SK-N-SH treated with all-trans-retinoic acid at 6 μM for 48 hours (cell line): ENCODE measurements around the gene ADGRV1.

ENCODE experiments used
- ATAC-seq: fragments of 200-7000 bp; cut with Tn5 transposase; 3 replicates; pipeline ENCODE4 v1.9.1; 2020; ENCODE audit warnings: mild to moderate bottlenecking, moderate library complexity
- ARNTL ChIP-seq: fragments of 450-650 bp; formaldehyde crosslinking; IDR thresholded peaks from 2 replicates; pipeline ENCODE4 v1.5.0; 2020; ENCODE audit warnings: low read depth, mild to moderate bottlenecking, moderate library complexity, borderline replicate concordance
- BACH2 ChIP-seq: fragments of 250-450 bp; sonication (Bioruptor Pico); IDR thresholded peaks from 2 replicates; pipeline ENCODE4 v1.9.0; 2021; ENCODE audit warnings: mild to moderate bottlenecking, borderline replicate concordance
- CREB5 ChIP-seq: fragments of 250-450 bp; sonication (Bioruptor Pico); IDR thresholded peaks from 2 replicates; pipeline ENCODE4 v1.5.1; 2020; ENCODE audit warnings: low read depth, mild to moderate bottlenecking, moderate library complexity
- CSDC2 ChIP-seq: fragments of 250-450 bp; sonication (Bioruptor Pico); IDR thresholded peaks from 2 replicates; pipeline ENCODE4 v1.5.0; 2020; ENCODE audit warnings: mild to moderate bottlenecking, moderate library complexity
- ESRRG ChIP-seq: fragments of 250-450 bp; sonication (Bioruptor Pico); IDR thresholded peaks from 2 replicates; pipeline ENCODE4 v1.6.1; 2021; ENCODE audit warnings: mild to moderate bottlenecking
- GLIS3 ChIP-seq: fragments of 250-450 bp; sonication (Bioruptor Pico); IDR thresholded peaks from 2 replicates; pipeline ENCODE4 v1.5.0; 2020; ENCODE audit warnings: mild to moderate bottlenecking, moderate library complexity
- ISL1 ChIP-seq: fragments of 250-450 bp; sonication (Bioruptor Pico); IDR thresholded peaks from 2 replicates; pipeline ENCODE4 v2.1.2; 2022; ENCODE audit warnings: mild to moderate bottlenecking, moderate library complexity
- OSR1 ChIP-seq: fragments of 250-450 bp; sonication (Bioruptor Pico); IDR thresholded peaks from 2 replicates; pipeline ENCODE4 v1.8.0; 2022; ENCODE audit warnings: moderate library complexity, mild to moderate bottlenecking, inconsistent platforms
- POU6F1 ChIP-seq: fragments of 250-450 bp; sonication (Bioruptor Pico); IDR thresholded peaks from 2 replicates; pipeline ENCODE4 v1.8.0; 2021; ENCODE audit warnings: low read depth, mild to moderate bottlenecking, moderate library complexity, borderline replicate concordance
- PPARA ChIP-seq: fragments of 250-450 bp; sonication (Bioruptor Pico); IDR thresholded peaks from 2 replicates; pipeline ENCODE4 v1.5.0; 2020; ENCODE audit warnings: mild to moderate bottlenecking, borderline replicate concordance
- RARB ChIP-seq: fragments of 250-450 bp; sonication (Bioruptor Pico); IDR thresholded peaks from 2 replicates; pipeline ENCODE4 v1.8.0; 2021; ENCODE audit warnings: mild to moderate bottlenecking, moderate library complexity
- TCF4 ChIP-seq: fragments of 250-450 bp; sonication (Bioruptor Pico); IDR thresholded peaks from 2 replicates; pipeline ENCODE4 v1.8.0; 2021; ENCODE audit warnings: mild to moderate bottlenecking, moderate library complexity, borderline replicate concordance
- TOX ChIP-seq: fragments of 250-450 bp; sonication (Bioruptor Pico); IDR thresholded peaks from 2 replicates; pipeline ENCODE4 v1.8.0; 2021; ENCODE audit warnings: mild to moderate bottlenecking, moderate library complexity, borderline replicate concordance
- TSHZ2 ChIP-seq: fragments of 250-450 bp; sonication (Bioruptor Pico); IDR thresholded peaks from 2 replicates; pipeline ENCODE4 v1.5.0; 2020; ENCODE audit warnings: mild to moderate bottlenecking, moderate library complexity
- ZC3H10 ChIP-seq: fragments of 250-450 bp; sonication (Bioruptor Pico); IDR thresholded peaks from 2 replicates; pipeline ENCODE4 v1.5.1; 2021; ENCODE audit warnings: mild to moderate bottlenecking, moderate library complexity
- ZFP3 ChIP-seq: fragments of 250-450 bp; sonication (Bioruptor Pico); IDR thresholded peaks from 2 replicates; pipeline ENCODE4 v1.5.0; 2020; ENCODE audit warnings: mild to moderate bottlenecking, moderate library complexity
- ZFP30 ChIP-seq: fragments of 450-650 bp; formaldehyde crosslinking; IDR thresholded peaks from 2 replicates; pipeline ENCODE4 v1.5.0; 2022; ENCODE audit warnings: mild to moderate bottlenecking, moderate library complexity
- ZNF565 ChIP-seq: fragments of 450-650 bp; formaldehyde crosslinking; conservative IDR thresholded peaks from 2 replicates; pipeline ENCODE4 v1.5.0; 2020; ENCODE audit warnings: low read depth, mild to moderate bottlenecking, moderate library complexity
- ZNF70 ChIP-seq: fragments of 450-650 bp; formaldehyde crosslinking; IDR thresholded peaks from 2 replicates; pipeline ENCODE4 v1.5.0; 2020; ENCODE audit warnings: mild to moderate bottlenecking, moderate library complexity
- ZNF8 ChIP-seq: fragments of 450-650 bp; formaldehyde crosslinking; IDR thresholded peaks from 2 replicates; pipeline ENCODE4 v1.5.0; 2020; ENCODE audit warnings: mild to moderate bottlenecking, moderate library complexity
- TF ChIP-seq, protein P1 (sequence below): fragments of 250-450 bp; sonication (Bioruptor Pico); IDR thresholded peaks from 2 replicates; pipeline ENCODE4 v1.8.0; 2020; ENCODE audit warnings: mild to moderate bottlenecking, moderate library complexity, borderline replicate concordance

ADGRV1 gene

DNA sequence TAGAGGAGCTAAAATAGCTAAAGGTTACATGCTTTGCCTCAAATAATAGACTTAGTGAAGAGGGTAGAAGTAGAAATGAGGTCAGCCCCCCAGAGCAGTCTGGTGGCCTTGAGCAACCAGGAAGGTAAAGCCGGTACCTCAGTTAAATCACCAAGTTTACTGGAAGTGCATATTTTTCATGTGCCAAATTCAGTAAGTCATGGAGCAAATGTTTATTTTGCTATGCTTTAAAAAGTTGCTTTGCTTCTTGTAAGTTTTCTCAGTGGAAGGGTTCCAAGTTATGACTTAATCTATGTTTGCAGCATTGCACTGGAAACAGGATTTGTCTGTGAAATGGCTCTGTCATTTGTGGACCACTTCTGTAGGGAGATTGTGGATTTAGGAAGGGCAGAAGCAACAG is 567.9 kb downstream of the ADGRV1 start:
- ATAC-seq: peak; percentile 34
- TF ChIP-seq OSR1 (no peak), TOX (CRISPR knock-in tag) (no peak), GLIS3 (CRISPR knock-in tag) (no peak), ZFP30 (CRISPR knock-in tag) (no peak), CREB5 (CRISPR knock-in tag) (no peak)

DNA sequence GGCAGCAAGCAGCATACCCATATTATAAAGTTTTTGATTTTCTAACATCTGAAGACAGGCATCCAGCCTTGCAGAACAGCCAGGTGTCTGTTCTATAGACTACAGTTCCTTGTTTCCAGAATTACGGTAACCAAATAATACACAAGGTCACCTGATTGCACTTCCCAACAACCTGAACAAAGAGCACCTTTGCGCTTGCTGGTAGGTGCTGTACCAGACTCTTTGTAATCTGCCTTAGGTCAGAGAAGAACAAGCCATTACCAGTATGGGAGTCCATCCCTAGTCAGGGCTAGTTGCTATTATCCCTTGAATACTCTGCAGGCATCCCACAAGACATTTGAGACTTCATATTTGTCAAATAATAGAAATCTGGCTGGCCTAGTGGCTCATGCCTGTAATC is 568.3 kb downstream of the ADGRV1 start:
- ATAC-seq: no peak
- TF ChIP-seq ZFP3 (CRISPR knock-in tag): no peak
- no peak for TF ChIP-seq CSDC2 (CRISPR knock-in tag)
- TF ChIP-seq, protein P1, sequence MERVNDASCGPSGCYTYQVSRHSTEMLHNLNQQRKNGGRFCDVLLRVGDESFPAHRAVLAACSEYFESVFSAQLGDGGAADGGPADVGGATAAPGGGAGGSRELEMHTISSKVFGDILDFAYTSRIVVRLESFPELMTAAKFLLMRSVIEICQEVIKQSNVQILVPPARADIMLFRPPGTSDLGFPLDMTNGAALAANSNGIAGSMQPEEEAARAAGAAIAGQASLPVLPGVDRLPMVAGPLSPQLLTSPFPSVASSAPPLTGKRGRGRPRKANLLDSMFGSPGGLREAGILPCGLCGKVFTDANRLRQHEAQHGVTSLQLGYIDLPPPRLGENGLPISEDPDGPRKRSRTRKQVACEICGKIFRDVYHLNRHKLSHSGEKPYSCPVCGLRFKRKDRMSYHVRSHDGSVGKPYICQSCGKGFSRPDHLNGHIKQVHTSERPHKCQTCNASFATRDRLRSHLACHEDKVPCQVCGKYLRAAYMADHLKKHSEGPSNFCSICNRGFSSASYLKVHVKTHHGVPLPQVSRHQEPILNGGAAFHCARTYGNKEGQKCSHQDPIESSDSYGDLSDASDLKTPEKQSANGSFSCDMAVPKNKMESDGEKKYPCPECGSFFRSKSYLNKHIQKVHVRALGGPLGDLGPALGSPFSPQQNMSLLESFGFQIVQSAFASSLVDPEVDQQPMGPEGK: no peak
- no peak for TF ChIP-seq ARNTL
- TF ChIP-seq RARB (CRISPR knock-in tag): no peak
- no peak for TF ChIP-seq ZNF70

DNA sequence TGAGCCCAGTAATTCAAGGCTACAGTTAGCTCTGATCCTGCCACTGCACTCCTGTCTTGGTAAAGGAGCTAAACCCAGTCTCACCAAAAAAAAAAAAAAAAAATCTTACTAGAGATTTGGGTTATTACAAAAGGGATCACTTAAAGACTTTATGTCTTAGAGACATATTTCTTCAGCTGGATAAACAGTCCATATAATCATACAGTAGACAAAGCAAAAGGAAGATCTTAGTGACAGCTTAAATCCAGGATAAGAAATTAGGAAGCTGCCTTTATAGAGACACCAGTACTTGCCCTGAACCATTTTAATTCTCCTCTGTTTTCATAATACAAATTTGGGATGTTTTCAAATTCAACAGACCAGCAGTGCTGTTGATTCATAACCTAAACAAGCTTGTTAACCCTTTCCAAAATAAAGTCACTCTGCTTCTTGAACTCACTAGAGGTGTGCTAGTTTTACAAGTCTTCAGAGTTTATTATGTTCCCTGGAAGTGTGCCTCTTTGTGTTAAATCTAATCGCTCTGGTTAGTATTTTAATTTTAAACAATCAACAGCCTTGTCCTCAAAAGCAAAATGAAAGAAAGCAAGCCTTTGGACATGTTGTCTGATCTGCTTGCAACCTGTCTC is 569.0 kb downstream of the ADGRV1 start:
- no peak for ATAC-seq
- TF ChIP-seq ZC3H10 (CRISPR knock-in tag) (no peak), TCF4 (CRISPR knock-in tag) (no peak), ARNTL (no peak), ZNF8 (no peak), ZNF70 (no peak), ISL1 (no peak), TOX (CRISPR knock-in tag) (no peak), CSDC2 (CRISPR knock-in tag) (no peak), TSHZ2 (CRISPR knock-in tag) (no peak), RARB (CRISPR knock-in tag) (no peak), ZNF565 (CRISPR knock-in tag) (no peak), OSR1 (no peak), BACH2 (CRISPR knock-in tag) (no peak), ESRRG (no peak), CREB5 (CRISPR knock-in tag) (no peak), PPARA (CRISPR knock-in tag) (no peak), POU6F1 (CRISPR knock-in tag) (no peak)
- TF ChIP-seq, protein P1: no peak
- TF ChIP-seq, all 23 proteins: peak for 0
